DMS114 treated with DMSO at 0.1 percent for 48 hours (cell line): Measurements from ENCODE around the gene MARCO.
"Not testable (repeated sequence)": the region's sequence is repeated elsewhere in the genome, so short reads cannot be mapped to it uniquely, and the experiment has no call there.

Source experiments
- DNase-seq: peaks from one replicate; lab custom pipeline; 2025; ENCODE audit not compliant: unreplicated experiment; lab: John Stamatoyannopoulos, UW

Gene MARCO

GRCh38 chr2:119003856-119004255, 61.9 kb downstream of the MARCO start:
- DNase-seq, result not testable (repeated sequence)

DNA sequence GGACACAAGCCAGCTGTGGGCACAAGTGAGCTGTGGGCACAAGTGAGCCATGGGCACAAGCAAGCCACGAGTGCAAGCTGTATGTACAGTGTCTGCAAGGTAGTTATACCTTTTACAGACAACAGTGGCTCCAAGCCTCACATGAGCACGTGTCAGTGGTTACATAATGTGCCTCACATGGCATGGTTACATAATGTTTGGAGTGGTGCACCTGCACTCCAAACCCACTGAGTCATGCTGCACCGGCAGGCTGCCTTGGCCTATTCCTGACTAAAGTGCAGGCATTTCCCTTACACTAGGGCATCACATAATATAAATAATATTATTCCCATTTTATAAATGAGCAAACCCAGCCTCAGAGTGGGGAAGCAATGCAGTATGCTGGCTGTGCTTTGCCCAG, 62.6 kb downstream of the MARCO start:
- no peak for DNase-seq

GRCh38 chr2:119005051-119005450, 63.1 kb downstream of the MARCO start:
- no peak for DNase-seq

- DNase-seq, result no peak
These were observed 63.6 kb downstream of the MARCO start for GRCh38 chr2:119005555-119005954.

- DNase-seq, result no peak
These were observed 64.4 kb downstream of the MARCO start for GRCh38 chr2:119006441-119006840.

- no peak for DNase-seq
These were observed 66.1 kb downstream of the MARCO start for GRCh38 chr2:119008108-119008507.

DNA sequence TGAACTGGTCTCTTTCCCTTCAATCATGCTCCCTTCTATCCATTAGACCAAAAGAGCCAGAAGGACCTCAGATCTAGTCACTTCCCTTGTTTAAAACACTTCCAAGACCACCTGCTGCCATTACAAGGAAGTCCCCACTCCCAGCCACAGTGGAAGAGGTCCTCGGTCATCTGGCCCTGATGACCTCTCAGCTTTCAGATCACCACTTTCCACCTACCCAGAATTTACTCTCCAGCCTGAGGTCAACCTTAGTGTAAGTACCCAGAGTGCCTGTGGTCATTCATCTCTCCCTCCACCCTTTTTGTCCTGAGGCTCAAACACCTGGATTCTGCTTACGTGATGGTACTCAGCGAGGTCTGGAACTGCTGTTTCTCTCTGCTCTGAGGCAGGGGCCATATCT, 67.1 kb downstream of the MARCO start:
- no peak for DNase-seq

GRCh38 chr2:119010336-119010735, 68.3 kb downstream of the MARCO start:
- DNase-seq, result no peak

- DNase-seq, result no peak
These were observed 69.3 kb downstream of the MARCO start for GRCh38 chr2:119011162-119011909.

DNA sequence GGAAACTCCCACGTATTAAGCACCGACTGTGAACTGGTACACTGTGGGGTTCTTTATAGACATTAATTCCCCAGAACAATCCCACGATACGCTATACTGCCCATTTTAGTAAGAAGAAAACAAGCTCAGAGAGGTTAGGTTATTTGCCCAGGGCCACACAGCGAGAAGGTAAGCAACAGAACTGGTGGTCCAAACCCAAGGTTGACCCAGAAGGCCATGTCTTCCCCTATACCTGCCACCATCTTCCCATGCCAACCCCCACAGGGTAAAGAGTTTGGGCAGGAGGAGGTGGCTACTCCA, 69.9 kb downstream of the MARCO start:
- DNase-seq, result no peak

- DNase-seq, result no peak
These were observed 70.6 kb downstream of the MARCO start for GRCh38 chr2:119012345-119013301.

GRCh38 chr2:119013671-119014070, 71.7 kb downstream of the MARCO start:
- DNase-seq, result no peak

DNA sequence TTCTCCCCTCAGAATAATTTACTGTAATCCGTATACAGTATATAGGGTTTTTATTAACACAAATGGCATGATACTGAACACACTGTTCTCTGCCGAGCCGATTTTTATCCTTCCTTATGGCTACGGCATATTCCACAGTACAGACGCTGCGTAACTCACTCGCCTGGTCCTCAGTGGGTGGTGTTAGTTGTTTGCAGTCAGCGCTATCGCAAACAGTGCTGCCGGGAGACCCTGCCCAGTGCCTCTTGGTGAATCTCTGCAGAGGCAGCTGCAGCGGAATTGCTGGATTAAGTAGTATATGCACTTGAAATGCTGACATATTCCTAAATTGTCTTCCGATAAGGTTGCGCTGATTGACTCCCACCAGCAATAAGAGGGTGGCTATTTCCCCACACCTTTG, 73.9 kb downstream of the MARCO start:
- DNase-seq, result no peak

DNA sequence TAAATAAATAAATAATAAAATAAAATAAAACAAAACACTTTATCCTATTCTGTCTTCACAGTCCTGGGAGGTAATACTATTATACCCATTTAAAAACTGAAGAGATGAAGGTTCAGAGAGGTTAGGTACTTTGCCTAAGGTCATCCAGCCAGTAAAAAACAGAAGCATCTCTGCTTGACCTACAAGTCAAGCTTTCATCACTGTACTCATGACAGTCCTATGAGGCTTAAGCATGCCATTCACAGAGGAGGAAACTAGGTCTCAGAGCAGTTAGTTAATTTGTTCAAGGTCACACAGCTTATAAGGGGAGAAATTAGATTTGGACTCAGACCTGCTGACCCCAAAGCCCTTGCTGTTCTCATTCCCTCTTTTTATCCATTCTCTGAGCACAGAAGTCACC, 77.5 kb downstream of the MARCO start:
- DNase-seq, result no peak

- DNase-seq, result no peak
These were observed 80.7 kb downstream of the MARCO start for GRCh38 chr2:119022678-119023077.

GRCh38 chr2:119023534-119023933, 81.5 kb downstream of the MARCO start:
- DNase-seq, result no peak

- DNase-seq, result no peak
These were observed 82.2 kb downstream of the MARCO start for GRCh38 chr2:119024152-119024551.

GRCh38 chr2:119024568-119024967, 82.6 kb downstream of the MARCO start:
- DNase-seq, result no peak

DNA sequence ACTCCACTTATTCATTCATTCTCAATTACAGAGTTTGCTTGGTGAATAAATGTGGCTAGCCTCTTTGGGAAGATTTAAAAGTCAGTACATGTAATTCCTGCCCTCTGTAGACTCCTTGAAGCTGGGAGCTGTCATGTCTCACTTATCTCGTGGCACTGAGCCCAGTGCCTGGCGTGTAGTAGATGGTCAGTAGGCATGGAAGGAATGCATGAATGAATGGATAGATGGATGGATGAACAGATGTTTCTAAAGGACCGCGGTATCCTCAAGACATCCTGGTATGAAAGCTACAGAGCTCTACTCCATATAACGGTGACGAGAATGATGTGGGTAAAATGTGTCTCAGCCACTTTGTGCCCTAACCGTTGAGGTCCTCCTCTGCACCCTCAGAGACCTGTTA, 83.0 kb downstream of the MARCO start:
- no peak for DNase-seq

- DNase-seq, result no peak
These were observed 83.9 kb downstream of the MARCO start for GRCh38 chr2:119025762-119026351.

DNA sequence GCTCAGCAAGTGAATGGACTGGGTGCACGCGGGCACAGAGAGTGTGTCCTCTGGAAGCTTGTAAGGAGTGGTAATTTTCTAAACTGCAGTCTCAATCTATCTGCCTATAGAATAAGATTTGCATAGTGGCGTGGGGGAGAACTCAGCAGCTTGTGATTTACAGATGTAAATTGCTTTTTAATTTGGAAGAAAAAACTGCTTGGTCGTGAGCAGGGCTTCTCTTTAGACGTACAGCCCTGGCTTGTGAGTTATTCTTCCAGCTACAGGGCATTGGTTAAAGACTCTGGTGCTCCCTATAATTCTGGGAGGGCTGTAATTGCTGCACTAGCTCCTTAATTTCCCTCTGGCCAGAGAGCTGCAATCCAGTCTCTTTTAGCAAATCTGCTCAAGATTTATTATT, 84.9 kb downstream of the MARCO start:
- DNase-seq, result no peak
